GM12873 (cell line): ENCODE results near the gene ISY1.

Experiments
- TF ChIP-seq, protein P1 (sequence below): IDR thresholded peaks from 2 replicates; pipeline ENCODE4 v1.5.1; 2012; ENCODE audit warnings: low read depth, mild to moderate bottlenecking, moderate library complexity, low read length, control low read depth; ENCODE audit not compliant: insufficient read depth; ENCODE audit errors: missing control alignments

ISY1 gene

DNA sequence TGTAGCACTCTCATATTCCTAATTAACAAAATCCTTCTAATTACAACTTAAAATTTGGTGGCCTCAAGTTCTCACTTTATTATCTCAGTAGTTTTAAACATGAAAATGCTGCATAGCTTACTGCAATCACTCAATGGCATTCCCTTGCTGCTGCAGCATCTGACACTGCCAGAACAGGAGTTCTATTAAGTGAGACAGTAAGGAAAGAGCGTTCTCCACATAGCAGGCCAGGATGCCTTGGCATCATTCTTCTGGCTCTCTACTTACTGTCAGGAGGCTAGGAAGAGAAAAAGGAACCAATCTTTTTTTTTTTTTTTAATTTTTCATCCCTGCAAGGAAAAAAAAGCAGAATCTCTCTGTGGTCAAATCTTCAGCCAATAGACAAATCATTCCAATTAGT is 19.6 kb upstream of the ISY1 start:
- TF ChIP-seq, protein P1, sequence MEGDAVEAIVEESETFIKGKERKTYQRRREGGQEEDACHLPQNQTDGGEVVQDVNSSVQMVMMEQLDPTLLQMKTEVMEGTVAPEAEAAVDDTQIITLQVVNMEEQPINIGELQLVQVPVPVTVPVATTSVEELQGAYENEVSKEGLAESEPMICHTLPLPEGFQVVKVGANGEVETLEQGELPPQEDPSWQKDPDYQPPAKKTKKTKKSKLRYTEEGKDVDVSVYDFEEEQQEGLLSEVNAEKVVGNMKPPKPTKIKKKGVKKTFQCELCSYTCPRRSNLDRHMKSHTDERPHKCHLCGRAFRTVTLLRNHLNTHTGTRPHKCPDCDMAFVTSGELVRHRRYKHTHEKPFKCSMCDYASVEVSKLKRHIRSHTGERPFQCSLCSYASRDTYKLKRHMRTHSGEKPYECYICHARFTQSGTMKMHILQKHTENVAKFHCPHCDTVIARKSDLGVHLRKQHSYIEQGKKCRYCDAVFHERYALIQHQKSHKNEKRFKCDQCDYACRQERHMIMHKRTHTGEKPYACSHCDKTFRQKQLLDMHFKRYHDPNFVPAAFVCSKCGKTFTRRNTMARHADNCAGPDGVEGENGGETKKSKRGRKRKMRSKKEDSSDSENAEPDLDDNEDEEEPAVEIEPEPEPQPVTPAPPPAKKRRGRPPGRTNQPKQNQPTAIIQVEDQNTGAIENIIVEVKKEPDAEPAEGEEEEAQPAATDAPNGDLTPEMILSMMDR: no peak

DNA sequence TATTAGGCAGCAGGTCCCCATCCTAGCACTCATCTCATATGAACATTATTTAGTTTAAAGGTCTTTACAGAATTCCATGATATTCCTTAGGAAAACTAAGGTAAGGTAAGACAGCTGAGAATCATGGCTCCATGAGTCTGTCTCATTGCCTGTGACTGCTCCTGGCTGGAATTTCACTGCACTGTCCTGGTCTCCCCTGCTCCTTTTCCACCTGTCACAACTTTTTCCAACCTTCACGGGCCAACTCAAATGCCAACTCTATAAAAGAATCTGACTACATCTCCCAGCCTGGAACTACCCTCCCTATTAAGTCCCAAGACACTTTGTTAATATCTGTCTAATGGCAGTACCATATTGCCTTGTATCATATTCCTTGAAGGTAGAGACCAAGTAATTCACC is 15.2 kb upstream of the ISY1 start:
- TF ChIP-seq, protein P1: no peak

DNA sequence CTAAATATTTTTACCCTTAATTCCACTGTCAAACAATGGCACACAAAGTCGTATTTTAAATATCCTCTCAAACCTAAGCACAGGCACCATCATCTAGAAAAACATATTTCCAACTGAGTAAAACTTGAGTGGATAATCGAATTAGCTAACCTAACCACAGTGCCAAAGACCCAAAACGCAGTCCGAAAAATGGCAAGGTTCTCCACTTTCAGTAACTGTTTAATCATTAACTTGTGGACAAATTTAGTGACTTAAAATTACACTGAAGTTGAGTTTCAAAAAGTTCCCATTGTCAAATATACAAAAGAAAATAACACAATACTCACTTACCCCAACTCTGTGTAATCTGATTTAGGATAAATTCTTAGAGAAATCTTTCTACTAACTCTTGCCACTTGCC is 12.9 kb upstream of the ISY1 start:
- TF ChIP-seq, protein P1: no peak

DNA sequence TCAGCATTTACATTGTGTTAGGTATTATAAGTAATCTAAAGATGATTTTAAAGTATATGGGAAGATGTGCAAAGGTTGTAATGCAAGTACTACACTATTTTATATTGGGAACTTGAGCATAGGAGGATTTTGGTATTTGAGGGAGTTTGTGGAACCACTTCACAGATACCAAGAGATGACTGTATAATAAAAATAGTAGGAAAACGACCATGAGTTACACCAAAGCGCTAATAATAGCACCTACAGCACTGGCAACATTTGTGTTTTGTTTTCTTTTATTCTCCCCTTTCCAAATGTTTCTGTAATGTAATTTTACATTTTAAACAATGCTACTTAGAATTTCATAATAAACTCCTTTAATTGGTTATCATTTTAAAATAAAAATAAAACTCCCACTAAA is 12.3 kb upstream of the ISY1 start:
- TF ChIP-seq, protein P1: no peak

DNA sequence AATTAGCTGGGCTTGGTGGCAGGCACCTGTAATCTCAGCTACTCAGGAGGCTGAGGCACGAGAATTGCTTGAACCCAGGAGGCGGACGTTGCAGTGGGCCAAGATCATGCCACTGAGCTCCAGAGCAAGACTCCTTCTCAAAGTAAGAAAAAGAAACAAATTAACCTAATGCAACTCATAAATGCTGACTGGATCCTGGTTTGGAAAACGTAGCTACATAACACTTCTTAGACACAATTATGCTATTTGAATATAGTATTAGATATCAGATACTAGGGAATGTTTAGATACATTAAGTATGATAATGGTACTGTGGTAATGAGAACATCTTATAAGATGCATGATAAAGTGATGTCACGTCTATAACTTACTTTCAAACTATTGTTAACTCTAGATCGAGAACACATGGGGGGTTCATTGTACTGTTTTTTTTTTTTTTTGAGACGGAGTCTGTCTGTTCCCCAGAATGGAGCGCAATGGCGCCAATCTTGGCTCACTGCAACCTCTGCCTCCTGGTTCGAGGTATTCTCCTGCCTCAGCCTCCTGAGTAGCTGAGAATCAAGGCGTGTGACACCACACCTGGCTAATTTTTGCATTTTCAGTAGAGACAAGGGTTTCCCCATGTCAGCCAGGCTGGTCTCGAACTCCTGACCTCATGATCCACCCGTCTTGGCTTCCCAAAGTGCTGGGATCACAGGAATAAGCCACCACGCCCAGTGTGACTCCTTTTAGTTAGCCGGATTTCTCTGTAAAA is 5.9 kb upstream of the ISY1 start:
- TF ChIP-seq, protein P1: no peak

DNA sequence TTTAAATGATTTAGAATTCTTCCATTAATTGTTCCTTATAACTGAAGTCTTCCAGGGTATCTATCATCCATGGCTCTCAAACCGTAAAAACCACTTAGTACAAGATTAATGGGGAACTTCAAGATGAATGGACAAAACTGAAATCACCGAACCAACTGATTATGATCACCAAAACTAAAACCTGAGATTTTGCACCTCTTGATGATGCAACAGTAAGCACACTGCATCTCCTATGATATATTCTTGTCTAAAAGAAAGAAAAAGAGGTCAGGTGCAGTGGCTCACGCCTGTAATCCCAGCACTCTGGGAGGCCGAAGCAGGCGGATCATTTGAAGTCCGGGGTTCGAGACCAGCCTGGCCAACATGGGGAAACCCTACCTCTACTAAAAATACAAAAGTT is 3.6 kb upstream of the ISY1 start:
- TF ChIP-seq, protein P1: no peak

DNA sequence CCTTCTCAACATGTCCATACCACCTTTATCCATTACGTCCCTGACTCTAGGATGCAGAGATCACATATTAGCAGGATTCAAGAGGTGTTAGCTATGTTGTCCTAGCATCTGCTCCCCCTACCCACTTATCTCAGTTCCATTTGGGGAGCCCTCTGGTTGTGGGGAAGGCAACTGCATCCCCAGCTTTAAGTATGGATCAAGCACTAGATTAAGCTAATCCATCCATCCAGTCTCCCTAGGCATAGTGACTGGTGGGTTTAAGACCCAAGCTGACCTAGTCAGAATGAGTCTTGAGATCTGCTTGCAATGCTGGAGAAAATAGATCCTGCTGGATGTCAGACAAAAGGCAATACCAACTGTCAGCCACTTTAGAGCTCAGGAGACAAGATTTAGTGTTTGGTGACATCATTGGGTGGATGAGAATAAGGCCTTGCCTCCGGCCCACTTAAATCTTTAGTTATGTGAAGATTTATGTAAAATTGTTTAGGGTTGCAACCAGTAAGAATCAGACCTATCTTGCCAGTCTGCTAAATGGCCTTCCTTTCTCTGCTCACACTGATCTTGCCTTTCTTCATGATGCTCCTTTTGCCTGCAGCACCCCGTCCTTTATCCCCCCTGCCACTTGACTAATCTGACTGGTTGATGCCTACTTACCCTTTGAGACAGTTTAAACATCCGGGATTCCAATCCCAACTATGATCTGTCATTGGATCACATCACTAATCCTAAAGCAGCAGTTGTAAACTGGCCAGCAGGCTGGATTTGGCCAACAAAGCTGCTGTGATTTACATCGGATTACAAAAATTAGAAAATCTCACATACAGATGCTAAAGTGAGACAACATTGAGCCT is 2.1 kb upstream of the ISY1 start:
- TF ChIP-seq, protein P1: peak; percentile 46
